CD14-positive monocyte (primary cell): ENCODE measurements around the gene CMSS1. TPM values are rescaled to one million over a fixed set of nuclear protein-coding genes. Genes with fewer than 3 reads are reported as not detected.

Experiments
- DNase-seq, 3 donors: peaks; one replicate each; pipeline ENCODE4 v3.0.0-alpha.2; 2011 to 2022
- H2AFZ ChIP-seq: 2 replicates; pipeline ENCODE4 v1.6.0; 2012; ENCODE audit warnings: mild to moderate bottlenecking, low read depth, low read length, inconsistent platforms; ENCODE audit not compliant: insufficient read depth, poor library complexity, severe bottlenecking
- H3K27ac ChIP-seq, 2 donors: 1 replicate in 1 of 2; 2 replicates in 1 of 2; pipeline ENCODE4 v1.5.1; 2012 to 2013; ENCODE audit warnings: low read length in 2 of 2, control low read depth in 1 of 2, inconsistent platforms in 1 of 2, low read depth in 1 of 2, mild to moderate bottlenecking in 1 of 2
- H3K27me3 ChIP-seq, 2 donors: one replicate each; pipeline versions ENCODE4 v1.6.0 to v1.6.1; 2011 to 2013; ENCODE audit warnings: low read length in 2 of 2; ENCODE audit not compliant: control insufficient read depth in 2 of 2, insufficient read depth in 2 of 2
- H3K36me3 ChIP-seq, 2 donors: replicated peaks in 1 of 2; 1 replicate in 1 of 2; 2 replicates in 1 of 2; pipeline versions ENCODE4 v1.5.1 to v1.6.1; 2012 to 2013; ENCODE audit warnings: low read length in 2 of 2, control low read depth in 1 of 2, inconsistent platforms in 1 of 2, mild to moderate bottlenecking in 1 of 2; ENCODE audit not compliant: insufficient read depth in 2 of 2, control insufficient read depth in 1 of 2
- H3K4me1 ChIP-seq, 2 donors: 1 replicate in 1 of 2; 2 replicates in 1 of 2; pipeline versions ENCODE4 v1.5.1 to v1.6.1; 2012 to 2013; ENCODE audit warnings: low read length in 2 of 2, control low read depth in 1 of 2, inconsistent platforms in 1 of 2, mild to moderate bottlenecking in 1 of 2, moderate library complexity in 1 of 2; ENCODE audit not compliant: insufficient read depth in 2 of 2, control insufficient read depth in 1 of 2
- H3K4me2 ChIP-seq: replicated peaks from 2 replicates; pipeline ENCODE3; 2012; ENCODE audit warnings: low read length, moderate library complexity, mild to moderate bottlenecking; ENCODE audit not compliant: poor library complexity, severe bottlenecking; ENCODE audit errors: extremely low read depth
- H3K4me3 ChIP-seq, 3 experiments: fragments of 200-600 bp in 1 of 3; sonication (generic) in 1 of 3; replicated peaks in 1 of 3; 1 replicate in 2 of 3; 2 replicates in 1 of 3; pipeline ENCODE4 v1.5.1; 2011 to 2013; ENCODE audit warnings: low read length in 3 of 3, mild to moderate bottlenecking in 3 of 3, control low read depth in 2 of 3, low read depth in 2 of 3, inconsistent platforms in 1 of 3, moderate library complexity in 1 of 3
- H3K79me2 ChIP-seq: 2 replicates; pipeline ENCODE4 v1.6.0; 2012; ENCODE audit warnings: mild to moderate bottlenecking, control low read depth, inconsistent platforms, low read length, moderate library complexity; ENCODE audit not compliant: insufficient read depth
- H3K9ac ChIP-seq: 2 replicates; pipeline ENCODE4 v1.6.0; 2017; ENCODE audit warnings: low read length, mild to moderate bottlenecking; ENCODE audit not compliant: insufficient read depth, poor library complexity, severe bottlenecking
- H3K9me3 ChIP-seq, 2 donors: replicated peaks in 1 of 2; 1 replicate in 1 of 2; 2 replicates in 1 of 2; pipeline versions ENCODE4 v1.5.1 to v1.6.1; 2012 to 2013; ENCODE audit warnings: low read length in 2 of 2, control low read depth in 1 of 2; ENCODE audit not compliant: control insufficient read depth in 1 of 2, insufficient read depth in 1 of 2
- H4K20me1 ChIP-seq: 2 replicates; pipeline ENCODE4 v1.6.0; 2012; ENCODE audit warnings: mild to moderate bottlenecking, low read length, control low read depth, moderate library complexity; ENCODE audit not compliant: insufficient read depth
- H3K27ac Mint-ChIP-seq, 7 donors: one replicate each; pipeline ENCODE4 v1.8.0; 2020; ENCODE audit warnings: mild to moderate bottlenecking in 7 of 7, mixed read lengths in 7 of 7, moderate library complexity in 6 of 7, inconsistent platforms in 2 of 7
- H3K27me3 Mint-ChIP-seq, 3 donors: one replicate each; pipeline ENCODE4 v1.8.0; 2021 to 2022; ENCODE audit warnings: low read depth in 3 of 3, mild to moderate bottlenecking in 3 of 3, mixed read lengths in 3 of 3, moderate library complexity in 3 of 3, inconsistent platforms in 1 of 3
- H3K36me3 Mint-ChIP-seq, 2 donors: one replicate each; pipeline ENCODE4 v1.8.0; 2020; ENCODE audit warnings: mixed read lengths in 2 of 2, inconsistent platforms in 1 of 2, mild to moderate bottlenecking in 1 of 2
- H3K4me1 Mint-ChIP-seq: one replicate; pipeline ENCODE4 v1.8.0; 2020; ENCODE audit warnings: mild to moderate bottlenecking, mixed read lengths
- H3K4me3 Mint-ChIP-seq, 2 donors: one replicate each; pipeline ENCODE4 v1.8.0; 2020; ENCODE audit warnings: mild to moderate bottlenecking in 2 of 2, mixed read lengths in 2 of 2, moderate library complexity in 1 of 2
- H3K9me3 Mint-ChIP-seq, 7 donors: one replicate each; pipeline ENCODE4 v1.8.0; 2020 to 2022; ENCODE audit warnings: mixed read lengths in 7 of 7, mild to moderate bottlenecking in 6 of 7, moderate library complexity in 6 of 7, inconsistent platforms in 2 of 7
- WGBS: methylation state at CpG from one replicate; pipeline ENCODE4 v1.1.5; 2013; ENCODE audit warnings: missing lambda C conversion rate; ENCODE audit not compliant: insufficient coverage; 5-methylcytosine and 5-hydroxymethylcytosine counted together
- intact Hi-C, 2 donors: fragments of 100-400 bp; cut with micrococcal nuclease; formaldehyde crosslinking; loops; one replicate each; pipeline versions ENCODE4 v1.15.0 to v1.15.1; 2023
- polyA plus RNA-seq, 3 donors: library from polyadenylated mRNA; depleted of rRNA in 1 of 3; unstranded in 2 of 3; stranded (reverse) in 1 of 3; fragments of 300-500 nt in 2 of 3; fragments of >200 nt in 1 of 3; fragmentation: Illumina TruSeq in 2 of 3; gene quantifications; 1 replicate in 2 of 3; 2 replicates in 1 of 3; pipeline ENCODE4 v1.2.3, GENCODE V29; 2012 to 2021
- TF ChIP-seq, protein P1 (sequence below): fragments of 200-600 bp; IDR thresholded peaks from one replicate; pipeline ENCODE4 v1.8.0; 2022; ENCODE audit warnings: antibody characterized with exemption, mild to moderate bottlenecking

Gene CMSS1
- polyA plus RNA-seq, 3 donors = 1.1 to 3.6 (median 2.2) TPM

DNA sequence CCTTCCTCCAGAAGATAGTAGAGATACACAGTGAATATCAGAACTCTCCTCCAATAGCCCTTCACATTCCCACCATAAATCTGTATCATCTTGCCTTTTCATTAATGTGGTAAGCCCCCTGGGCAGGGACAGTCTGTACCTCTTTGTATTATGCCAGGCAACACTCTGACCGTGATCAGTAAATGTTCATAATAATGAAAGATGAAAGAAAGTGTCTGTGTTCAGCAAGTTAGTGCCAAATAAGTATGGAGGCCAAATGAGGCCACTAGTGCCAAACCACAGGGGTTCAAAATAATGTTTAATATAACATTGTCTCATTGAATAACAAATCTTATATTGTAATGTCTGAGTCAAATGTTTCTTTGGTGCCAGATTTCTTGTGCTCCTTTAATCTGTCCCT, 104.3 kb downstream of the CMSS1 start:
- no peaks in the 10 kb centered on the region for H3K36me3 ChIP-seq
- TF ChIP-seq, protein P1, sequence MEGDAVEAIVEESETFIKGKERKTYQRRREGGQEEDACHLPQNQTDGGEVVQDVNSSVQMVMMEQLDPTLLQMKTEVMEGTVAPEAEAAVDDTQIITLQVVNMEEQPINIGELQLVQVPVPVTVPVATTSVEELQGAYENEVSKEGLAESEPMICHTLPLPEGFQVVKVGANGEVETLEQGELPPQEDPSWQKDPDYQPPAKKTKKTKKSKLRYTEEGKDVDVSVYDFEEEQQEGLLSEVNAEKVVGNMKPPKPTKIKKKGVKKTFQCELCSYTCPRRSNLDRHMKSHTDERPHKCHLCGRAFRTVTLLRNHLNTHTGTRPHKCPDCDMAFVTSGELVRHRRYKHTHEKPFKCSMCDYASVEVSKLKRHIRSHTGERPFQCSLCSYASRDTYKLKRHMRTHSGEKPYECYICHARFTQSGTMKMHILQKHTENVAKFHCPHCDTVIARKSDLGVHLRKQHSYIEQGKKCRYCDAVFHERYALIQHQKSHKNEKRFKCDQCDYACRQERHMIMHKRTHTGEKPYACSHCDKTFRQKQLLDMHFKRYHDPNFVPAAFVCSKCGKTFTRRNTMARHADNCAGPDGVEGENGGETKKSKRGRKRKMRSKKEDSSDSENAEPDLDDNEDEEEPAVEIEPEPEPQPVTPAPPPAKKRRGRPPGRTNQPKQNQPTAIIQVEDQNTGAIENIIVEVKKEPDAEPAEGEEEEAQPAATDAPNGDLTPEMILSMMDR = no peak
- Mint-ChIP-seq H3K27me3 (no peaks in the 10 kb centered on the region), H3K36me3 (peaks cover 0 to 4% of the 10 kb centered on the region in 2 donors), H3K9me3 (peaks cover 0 to 3% (median 0%) of the 10 kb centered on the region in 7 donors), H3K4me3 (no peak overlapping the region), H3K4me1 (peaks cover 11% of the 10 kb centered on the region), H3K27ac (no peak overlapping the region)
- H3K27me3 ChIP-seq = no peaks in the 10 kb centered on the region
- H3K79me2 ChIP-seq = no peaks in the 10 kb centered on the region
- H3K27ac ChIP-seq = no peak overlapping the region
- H3K9ac ChIP-seq = no peak overlapping the region
- H3K4me2 ChIP-seq = no peak overlapping the region
- intact Hi-C loops = no loop called here
- 100% methylated on average over 1 of the region's 1 CpG for WGBS
- no peak overlapping the region for H2AFZ ChIP-seq
- no peaks in the 10 kb centered on the region for H3K9me3 ChIP-seq
- DNase-seq = no peak
- no peak overlapping the region for H3K4me3 ChIP-seq
- peaks cover 8 to 10% of the 10 kb centered on the region in 2 donors for H3K4me1 ChIP-seq
- H4K20me1 ChIP-seq = no peaks in the 10 kb centered on the region

DNA sequence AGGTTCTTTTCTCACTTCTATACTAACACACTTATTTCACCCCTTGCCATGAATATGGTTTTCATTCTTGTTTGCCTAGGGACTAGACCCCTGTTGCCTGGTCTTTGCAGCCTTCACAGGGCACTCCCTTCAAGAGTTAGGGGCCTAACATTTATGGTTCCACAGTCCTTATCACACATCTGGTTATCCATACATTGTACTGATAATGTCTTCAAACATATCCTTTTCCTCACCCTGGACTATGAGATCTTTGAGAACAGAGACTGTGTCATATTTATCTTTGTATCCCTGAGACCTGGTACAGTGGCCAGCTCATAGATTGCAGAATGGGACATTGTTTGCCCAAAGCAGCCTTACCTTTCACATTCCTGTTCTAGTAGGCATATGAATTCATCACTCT, 106.2 kb downstream of the CMSS1 start:
- H3K9me3 ChIP-seq = no peaks in the 10 kb centered on the region
- H2AFZ ChIP-seq = no peak overlapping the region
- TF ChIP-seq, protein P1 = no peak
- H3K4me3 ChIP-seq = no peak overlapping the region
- H3K36me3 Mint-ChIP-seq = peaks cover 0 to 4% of the 10 kb centered on the region in 2 donors
- no peaks in the 10 kb centered on the region for H3K27me3 Mint-ChIP-seq
- no peak overlapping the region for H3K4me2 ChIP-seq
- no peaks in the 10 kb centered on the region for H3K27me3 ChIP-seq
- no peaks in the 10 kb centered on the region for H4K20me1 ChIP-seq
- intact Hi-C loops = no loop called here
- H3K4me3 Mint-ChIP-seq = no peak overlapping the region
- no peak overlapping the region for H3K27ac Mint-ChIP-seq
- H3K9me3 Mint-ChIP-seq = peaks cover 0 to 3% (median 0%) of the 10 kb centered on the region in 7 donors
- H3K4me1 ChIP-seq = peaks cover 8 to 10% of the 10 kb centered on the region in 2 donors
- no peaks in the 10 kb centered on the region for H3K79me2 ChIP-seq
- H3K9ac ChIP-seq = no peak overlapping the region
- H3K27ac ChIP-seq = no peak overlapping the region
- DNase-seq = no peak
- H3K4me1 Mint-ChIP-seq = peaks cover 11% of the 10 kb centered on the region
- no peaks in the 10 kb centered on the region for H3K36me3 ChIP-seq
